Lung microvascular endothelial cell (primary cell): Measurements from ENCODE around the gene PGLYRP1. TPM values are rescaled to one million over a fixed set of nuclear protein-coding genes. Genes with fewer than 3 reads are reported as not detected.

Source experiments
- DNase-seq, 2 donors: peaks; one replicate each; pipeline versions ENCODE4 v3.0.0 to v3.0.0-alpha.2; 2010; ENCODE audit warnings: low read depth in 2 of 2
- total RNA-seq: library from RNA; depleted of rRNA; stranded (reverse); fragments of >200 nt; gene quantifications from 2 replicates; pipeline ENCODE4 v1.2.1, GENCODE V29; 2014

Gene PGLYRP1
- total RNA-seq, 1 donor from 2014 or later, result not detected

DNA sequence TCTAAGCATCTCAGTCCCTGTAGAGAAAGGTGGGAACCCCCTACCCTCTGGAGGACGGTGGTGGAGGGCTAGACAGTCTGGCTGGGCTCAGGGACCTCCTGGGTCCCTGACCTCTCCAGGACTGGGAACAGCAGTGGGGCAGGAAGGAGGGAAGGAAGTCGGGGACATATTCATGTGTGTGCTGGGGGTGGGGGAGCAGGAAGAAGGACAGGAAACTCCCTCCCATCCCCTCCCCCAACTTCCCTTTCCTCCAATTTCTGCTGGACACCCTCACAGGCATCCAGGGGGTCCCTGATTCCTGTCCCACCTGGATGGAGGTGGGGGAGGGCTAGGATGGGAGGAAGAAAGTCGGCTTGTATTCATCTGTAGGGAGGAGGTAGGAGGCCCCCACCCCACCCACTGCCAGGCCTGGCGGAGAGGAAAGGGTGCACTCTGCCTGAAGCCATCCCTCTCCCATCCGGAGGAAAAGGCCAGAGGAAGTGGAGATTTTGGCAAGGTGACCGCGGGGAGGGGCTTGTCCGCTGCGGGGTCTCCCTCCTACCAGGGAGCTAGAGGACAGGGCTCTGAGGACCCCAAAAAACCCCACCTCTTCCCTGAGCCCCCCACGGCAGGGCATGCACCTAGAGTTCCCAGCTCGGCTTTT is 51.5 kb downstream of the PGLYRP1 start:
- no peak for DNase-seq

DNA sequence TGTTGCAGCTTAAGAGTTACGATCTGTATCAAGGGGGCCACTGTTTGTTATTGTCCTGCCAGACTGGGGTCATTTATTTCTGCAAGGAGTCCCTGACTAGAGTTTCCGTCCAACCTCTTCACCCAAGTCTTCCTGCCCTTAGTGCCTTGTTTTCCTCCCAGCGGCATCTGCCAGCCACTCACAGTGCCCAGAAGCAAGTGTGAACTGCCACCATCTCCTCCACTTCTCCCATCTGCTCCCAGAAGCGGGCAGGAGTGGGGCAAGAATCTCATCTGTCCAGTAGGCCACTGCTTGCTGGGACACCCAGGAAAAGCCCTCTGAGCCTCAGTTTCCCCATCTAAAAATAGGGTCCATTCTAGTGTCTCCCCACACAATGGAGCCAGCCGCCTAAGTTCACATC is 53.2 kb downstream of the PGLYRP1 start:
- DNase-seq, result no peak

Other genes with a start within 250 kb of the PGLYRP1 start
- 4.4 and 7.7 TPM in 2 replicates for gene DMPK, start 240.6 kb downstream of the PGLYRP1 start, total RNA-seq
- gene DMWD, start 230.2 kb downstream of the PGLYRP1 start, total RNA-seq, result 11.6 and 19.4 TPM in 2 replicates
- under 0.01 TPM in 2 replicates for gene RSPH6A, start 207.7 kb downstream of the PGLYRP1 start, total RNA-seq
- 18.1 and 21.4 TPM in 2 replicates for gene SYMPK, start 159.9 kb downstream of the PGLYRP1 start, total RNA-seq
- under 0.01 TPM in 2 replicates for gene FOXA3, start 158.7 kb downstream of the PGLYRP1 start, total RNA-seq
- gene IRF2BP1, start 136.9 kb downstream of the PGLYRP1 start, total RNA-seq, result 13.1 and 20.0 TPM in 2 replicates
- 0.87 and 1.2 TPM in 2 replicates for gene MYPOP, start 120.4 kb downstream of the PGLYRP1 start, total RNA-seq
- not detected in 2 replicates for gene NANOS2, start 108.3 kb downstream of the PGLYRP1 start, total RNA-seq
- 3.7 and 6.2 TPM in 2 replicates for gene NOVA2, start 49.2 kb downstream of the PGLYRP1 start, total RNA-seq
- gene CCDC61, start 27.6 kb downstream of the PGLYRP1 start, total RNA-seq, result 3.3 and 6.0 TPM in 2 replicates
- gene IGFL4, start 17.9 kb upstream of the PGLYRP1 start, total RNA-seq, result not detected in 2 replicates
- gene IGFL3, start 101.6 kb upstream of the PGLYRP1 start, total RNA-seq, result not detected in 2 replicates
- gene IGFL2, start 125.2 kb upstream of the PGLYRP1 start, total RNA-seq, result not detected in 2 replicates
- gene IGFL1, start 206.7 kb upstream of the PGLYRP1 start, total RNA-seq, result not detected in 2 replicates